H1 (cell line): ENCODE measurements around the gene NSDHL. TPM values are rescaled to one million over a fixed set of nuclear protein-coding genes. Genes with fewer than 3 reads are reported as not detected.
A peak's percentile ranks its signal among the peaks of the same experiment; 100 is the strongest.

Source experiments
- CTCF ChIA-PET: fragments of 300-600 bp; sonication (Branson Sonifier 250); formaldehyde crosslinking; loops from one replicate; lab custom pipeline; 2021; ENCODE audit not compliant: partially characterized antibody; lab: Charles Lee
- POLR2A ChIA-PET: fragments of 300-600 bp; sonication (Branson Sonifier 250); formaldehyde crosslinking; loops from one replicate; lab custom pipeline; 2021; ENCODE audit warnings: inconsistent platforms; ENCODE audit not compliant: partially characterized antibody; lab: Charles Lee
- DNase-seq, 2 experiments: peaks; one replicate each; pipeline versions ENCODE4 v3.0.0 to v3.0.0-alpha.2; 2010 to 2022; ENCODE audit warnings: low spot score in 2 of 2, low read depth in 1 of 2, mixed read lengths in 1 of 2
- FAIRE-seq: peaks from 2 replicates; lab custom pipeline; 2011; peaks lifted over from hg19 to GRCh38; lab: Jason Lieb, UNC
- H2AFZ ChIP-seq: 2 replicates; pipeline ENCODE4 v1.8.1; 2012; ENCODE audit warnings: low read length, inconsistent platforms
- H2AK5ac ChIP-seq: 2 replicates; pipeline ENCODE4 v1.6.1; 2013; ENCODE audit warnings: low read depth, low read length
- H2BK120ac ChIP-seq: replicated peaks from 2 replicates; pipeline ENCODE3; 2013; ENCODE audit warnings: low read depth, low read length, inconsistent platforms
- H2BK12ac ChIP-seq: 2 replicates; pipeline ENCODE4 v1.6.1; 2013; ENCODE audit warnings: low read depth, low read length
- H2BK15ac ChIP-seq: 2 replicates; pipeline ENCODE4 v1.6.1; 2013; ENCODE audit warnings: low read length
- H2BK20ac ChIP-seq: 2 replicates; pipeline ENCODE4 v1.6.1; 2013; ENCODE audit warnings: low read length
- H2BK5ac ChIP-seq: 2 replicates; pipeline ENCODE4 v1.6.1; 2013; ENCODE audit warnings: low read depth, low read length
- H3K14ac ChIP-seq: 2 replicates; pipeline ENCODE4 v1.6.1; 2013; ENCODE audit warnings: inconsistent platforms; ENCODE audit not compliant: insufficient read length
- H3K18ac ChIP-seq: 2 replicates; pipeline ENCODE4 v1.6.1; 2013; ENCODE audit warnings: low read length; ENCODE audit errors: extremely low read depth
- H3K23ac ChIP-seq: 2 replicates; pipeline ENCODE4 v1.6.1; 2013; ENCODE audit warnings: inconsistent platforms; ENCODE audit not compliant: insufficient read length
- H3K23me2 ChIP-seq: 2 replicates; pipeline ENCODE4 v1.6.1; 2013; ENCODE audit warnings: low read depth, low read length
- H3K27ac ChIP-seq: 2 replicates; pipeline ENCODE4 v1.6.1; 2011; ENCODE audit warnings: low read depth, low read length, inconsistent platforms
- H3K27me3 ChIP-seq, 4 experiments: replicated peaks in 1 of 4; 1 replicate in 1 of 4; 2 replicates in 3 of 4; pipeline versions ENCODE4 v1.6.1 to v1.8.1; 2011 to 2013; ENCODE audit warnings: low read length in 3 of 4, mild to moderate bottlenecking in 3 of 4, inconsistent platforms in 2 of 4, mixed read lengths in 2 of 4, moderate library complexity in 1 of 4; ENCODE audit not compliant: control insufficient read depth in 3 of 4, insufficient read depth in 3 of 4; ENCODE audit errors: extremely low read depth in 1 of 4
- H3K36me3 ChIP-seq, 4 experiments: 2 replicates each; pipeline versions ENCODE4 v1.6.1 to v1.8.1; 2011 to 2013; ENCODE audit warnings: mild to moderate bottlenecking in 4 of 4, low read length in 3 of 4, moderate library complexity in 2 of 4, control low read depth in 1 of 4, inconsistent platforms in 1 of 4; ENCODE audit not compliant: insufficient read depth in 4 of 4, control insufficient read depth in 2 of 4
- H3K4ac ChIP-seq: replicated peaks from 2 replicates; pipeline ENCODE3; 2013; ENCODE audit warnings: low read length, low read depth, mixed read lengths, inconsistent platforms; ENCODE audit not compliant: insufficient read length
- H3K4me1 ChIP-seq, 4 experiments: replicated peaks in 1 of 4; 1 replicate in 1 of 4; 2 replicates in 3 of 4; pipeline versions ENCODE4 v1.6.1 to v1.8.1; 2011 to 2013; ENCODE audit warnings: low read length in 3 of 4, inconsistent platforms in 2 of 4, mixed read lengths in 1 of 4; ENCODE audit not compliant: insufficient read depth in 4 of 4, control insufficient read depth in 3 of 4
- H3K4me2 ChIP-seq, 2 experiments: 2 replicates each; pipeline versions ENCODE4 v1.6.1 to v1.8.1; 2011 to 2013; ENCODE audit warnings: low read depth in 2 of 2, low read length in 2 of 2, control low read depth in 1 of 2, inconsistent platforms in 1 of 2, mild to moderate bottlenecking in 1 of 2; ENCODE audit not compliant: insufficient read depth in 1 of 2
- H3K4me3 ChIP-seq, 4 experiments: fragments of 200-600, 300-600 bp in 1 of 4; sonication (generic), shearing (Covaris generic), sonication (Bioruptor Twin) in 1 of 4; 2 replicates each; pipeline versions ENCODE4 v1.5.1 to v1.8.1; 2011 to 2016; ENCODE audit warnings: low read length in 4 of 4, low read depth in 3 of 4, control low read depth in 2 of 4, inconsistent platforms in 2 of 4, mild to moderate bottlenecking in 2 of 4, mixed read lengths in 1 of 4, moderate library complexity in 1 of 4; ENCODE audit not compliant: insufficient read depth in 2 of 4; ENCODE audit errors: extremely low read depth in 1 of 4
- H3K56ac ChIP-seq: replicated peaks from 2 replicates; pipeline ENCODE3; 2013; ENCODE audit warnings: low read depth, mild to moderate bottlenecking, mixed read lengths, low read length, inconsistent platforms; ENCODE audit not compliant: insufficient read length
- H3K79me1 ChIP-seq: 2 replicates; pipeline ENCODE4 v1.6.1; 2013; ENCODE audit warnings: low read depth, low read length, control low read depth
- H3K79me2 ChIP-seq, 2 experiments: 2 replicates each; pipeline versions ENCODE4 v1.6.1 to v1.8.1; 2012 to 2013; ENCODE audit warnings: low read length in 2 of 2, mild to moderate bottlenecking in 2 of 2, inconsistent platforms in 1 of 2; ENCODE audit not compliant: insufficient read depth in 2 of 2, control insufficient read depth in 1 of 2
- H3K9ac ChIP-seq, 4 experiments: replicated peaks in 1 of 4; 1 replicate in 1 of 4; 2 replicates in 3 of 4; pipeline versions ENCODE4 v1.6.1 to v1.8.1; 2011 to 2013; ENCODE audit warnings: low read depth in 3 of 4, low read length in 3 of 4, control low read depth in 2 of 4, mild to moderate bottlenecking in 2 of 4, moderate library complexity in 2 of 4, inconsistent platforms in 1 of 4; ENCODE audit errors: extremely low read depth in 1 of 4
- H3K9me3 ChIP-seq, 2 experiments: 2 replicates each; pipeline versions ENCODE4 v1.6.1 to v1.8.1; 2012 to 2013; ENCODE audit warnings: mild to moderate bottlenecking in 2 of 2, moderate library complexity in 2 of 2, control low read depth in 1 of 2, inconsistent platforms in 1 of 2, low read depth in 1 of 2, low read length in 1 of 2, mixed read lengths in 1 of 2; ENCODE audit not compliant: insufficient read depth in 2 of 2
- H4K20me1 ChIP-seq, 2 experiments: replicated peaks in 1 of 2; 2 replicates each; pipeline versions ENCODE3 to v1.8.1; 2011 to 2013; ENCODE audit warnings: inconsistent platforms in 2 of 2, low read length in 2 of 2, mild to moderate bottlenecking in 1 of 2; ENCODE audit not compliant: insufficient read depth in 2 of 2, control insufficient read depth in 1 of 2
- H4K5ac ChIP-seq: 2 replicates; pipeline ENCODE4 v1.6.1; 2013; ENCODE audit warnings: low read length, low read depth, mixed read lengths, inconsistent platforms; ENCODE audit not compliant: insufficient read length
- H4K8ac ChIP-seq: 2 replicates; pipeline ENCODE4 v1.8.0; 2013; ENCODE audit warnings: mild to moderate bottlenecking, moderate library complexity, low read length, inconsistent platforms; ENCODE audit not compliant: insufficient read depth; ENCODE audit errors: extremely low read depth
- H4K91ac ChIP-seq: replicated peaks from 2 replicates; pipeline ENCODE3; 2013; ENCODE audit warnings: low read length, mixed read lengths, inconsistent platforms; ENCODE audit not compliant: insufficient read length
- KDM1A ChIP-seq: fragments of 200-600, 300-600 bp; sonication (generic); IDR thresholded peaks from 2 replicates; pipeline ENCODE4 v1.7.1; 2016; ENCODE audit warnings: mild to moderate bottlenecking, low read length, borderline replicate concordance
- SIX5 ChIP-seq: IDR thresholded peaks from 2 replicates; pipeline ENCODE4 v1.6.1; 2011; ENCODE audit warnings: mild to moderate bottlenecking, low read depth, low read length
- WGBS, 2 experiments: shearing (Covaris generic) in 1 of 2; methylation state at CpG; one replicate each; pipeline versions ENCODE4 v1.1.6 to v1.1.7; 2013 to 2015; ENCODE audit warnings: low lambda C conversion rate in 2 of 2, mixed read lengths in 2 of 2, inconsistent platforms in 1 of 2, low coverage in 1 of 2, missing lambda C conversion rate in 1 of 2; ENCODE audit not compliant: insufficient replicate concordance in 2 of 2, insufficient coverage in 1 of 2, insufficient read length in 1 of 2; ENCODE audit errors: extremely low coverage in 1 of 2, missing lambda C conversion rate in 1 of 2; 5-methylcytosine and 5-hydroxymethylcytosine counted together
- polyA plus RNA-seq, 7 experiments: library from polyadenylated mRNA; depleted of rRNA in 3 of 7; stranded (reverse) in 5 of 7; unstranded in 2 of 7; fragments of >200 nt in 5 of 7; fragments of 200-250 nt in 2 of 7; gene quantifications; 1 replicate in 5 of 7; 2 replicates in 1 of 7; 4 replicates in 1 of 7; pipeline versions ENCODE4 v1.2.1 to v1.2.3, GENCODE V29; 2011 to 2013; ENCODE audit warnings: missing spikeins in 2 of 7, mixed read lengths in 2 of 7
- total RNA-seq: library from RNA; stranded (reverse); fragmentation: NEBNext Ultra II Directional; extraction: Animal tissue kit (Norgen Biotek cat#: 25700); gene quantifications from 2 replicates; pipeline ENCODE4 v1.2.1, GENCODE V29; 2021

The NSDHL gene
- total and polyA plus RNA-seq, 2 of the 8 experiments (the other 6 are each of a cell fraction or from before 2014, with no cell fraction given) = 31.5 to 34.6 TPM

DNA sequence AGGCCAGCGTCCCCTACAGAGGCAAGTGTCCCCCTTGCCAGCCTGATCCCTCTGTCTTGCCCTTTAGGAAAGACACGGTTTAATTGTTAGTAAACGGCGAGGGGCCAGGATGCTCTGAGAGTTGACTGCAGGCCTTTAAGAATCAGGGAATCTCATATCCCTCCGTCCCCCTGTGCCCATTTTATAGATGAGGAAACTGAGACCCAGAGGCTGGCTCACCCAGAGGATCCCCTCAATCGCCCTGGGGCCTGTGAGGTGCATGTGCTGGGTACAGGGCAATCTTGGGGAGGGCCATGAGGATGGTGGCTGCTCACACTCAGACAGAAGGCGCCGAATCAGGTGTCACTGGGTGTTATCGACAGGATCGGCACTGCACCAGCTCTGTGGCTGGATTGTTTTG is 67.6 kb downstream of the NSDHL start:
- ChIA-PET CTCF (interaction anchor here (9.6 kb wide), 1 partner anchor 16 kb away, joined by 94 read pairs; no protein-coding TSS in a partner anchor), POLR2A (interaction anchor here (1.0 to 2.9 kb wide), 3 partner anchors 7 to 27 kb away, joined by 3 to 9 read pairs (median 3); no protein-coding TSS in a partner anchor)
- Histone ChIP-seq H3K79me2 (no peaks in the 10 kb centered on the region), H3K4ac (no peak overlapping the region), H3K79me1 (no peaks in the 10 kb centered on the region), H3K27me3 (no peaks in the 10 kb centered on the region; a peak in 1 of 7 replicates), H4K20me1 (no peaks in the 10 kb centered on the region), H2BK12ac (no peak overlapping the region), H3K36me3 (no peaks in the 10 kb centered on the region), H3K56ac (no peak overlapping the region), H3K4me2 (peak overlapping the region; percentile 41 to 67), H3K23ac (no peak overlapping the region), H3K4me1 (peaks cover 0 to 24% (median 13%) of the 10 kb centered on the region in 4 experiments; a peak in 4 of 7 replicates), H2BK120ac (no peak overlapping the region), H3K18ac (no peak overlapping the region; the same call in 1 of the 2 replicates), H3K23me2 (peaks cover 2% of the 10 kb centered on the region; the same call in 1 of the 2 replicates), H2BK5ac (no peak overlapping the region), H3K9ac (no peak overlapping the region; a peak in 1 of 7 replicates), H2AFZ (no peak overlapping the region), H2BK20ac (no peak overlapping the region), H4K91ac (peak overlapping the region; percentile 40), H4K8ac (0 out of 2 replicates have a peak overlapping the region, but pooled peaks have one; percentile 43), H4K5ac (no peak overlapping the region), H2BK15ac (no peak overlapping the region), H3K9me3 (no peaks in the 10 kb centered on the region), H3K4me3 (peak overlapping the region in 2 of 4 experiments; percentile 50 to 59; a peak in 4 of 8 replicates), H3K27ac (no peak overlapping the region), H2AK5ac (peak overlapping the region; percentile 75; the same call in 1 of the 2 replicates), H3K14ac (no peak overlapping the region)
- FAIRE-seq (no peak), DNase-seq (no peak)
- TF ChIP-seq KDM1A (peak; percentile 91), SIX5 (no peak)
- 66% methylated on average over 10 of the region's 10 CpGs; no CpG with 5 or more reads in 1 of the 2 experiments for WGBS, 2 experiments
